NCI-H748 treated with DMSO at 0.1 percent for 48 hours (cell line): ENCODE results near the gene PNMA5.

Experiments used
- DNase-seq: peaks from one replicate; lab custom pipeline; 2025; lab: John Stamatoyannopoulos, UW

Gene PNMA5

GRCh38 chrX:152958524-152959465 is 35.1 kb downstream of the PNMA5 start:
- DNase-seq, result peak; percentile 53

GRCh38 chrX:152958047-152958446 is 35.9 kb downstream of the PNMA5 start:
- DNase-seq, result no peak

DNA sequence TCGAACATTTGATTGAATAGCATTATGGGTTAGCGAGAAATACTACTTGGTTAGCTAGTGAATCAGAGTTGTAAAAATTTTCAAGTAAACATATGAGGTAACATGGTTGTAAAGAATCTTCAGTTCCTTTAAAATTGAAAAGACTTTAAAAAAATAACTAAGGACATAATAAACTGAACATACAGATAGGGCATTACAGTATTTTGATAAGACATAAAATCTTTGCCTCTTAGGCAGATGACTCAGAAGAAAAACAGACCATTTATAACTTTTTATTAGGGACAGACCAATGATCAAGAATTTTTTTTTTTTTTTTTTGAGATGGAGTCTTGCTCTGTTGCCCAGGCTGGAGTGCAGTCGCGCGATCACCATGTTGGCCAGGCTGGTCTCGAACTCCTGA is 43.1 kb downstream of the PNMA5 start:
- DNase-seq, result no peak

- DNase-seq, result no peak
Observed at GRCh38 chrX:152949114-152949513, 44.8 kb downstream of the PNMA5 start.

DNA sequence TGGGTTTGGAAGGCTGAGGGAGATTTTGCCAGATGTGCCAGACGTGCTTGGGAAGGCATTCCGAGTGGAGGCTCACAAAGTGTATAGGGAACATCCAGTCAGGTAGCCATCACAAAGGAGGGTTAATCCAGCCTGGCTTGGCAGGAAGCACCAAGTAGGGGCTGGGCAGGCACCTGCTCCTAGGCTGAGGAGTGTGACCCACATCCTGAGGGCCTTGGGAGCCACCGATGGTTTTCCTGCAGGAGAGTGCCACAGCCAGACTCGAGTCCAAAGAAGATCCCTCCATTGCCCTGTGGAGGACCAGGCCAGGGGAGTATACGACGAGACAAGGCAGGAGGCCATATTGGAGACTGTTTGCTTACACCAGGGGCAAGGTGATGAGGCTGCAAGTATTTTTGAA is 47.2 kb downstream of the PNMA5 start:
- DNase-seq, result no peak

DNA sequence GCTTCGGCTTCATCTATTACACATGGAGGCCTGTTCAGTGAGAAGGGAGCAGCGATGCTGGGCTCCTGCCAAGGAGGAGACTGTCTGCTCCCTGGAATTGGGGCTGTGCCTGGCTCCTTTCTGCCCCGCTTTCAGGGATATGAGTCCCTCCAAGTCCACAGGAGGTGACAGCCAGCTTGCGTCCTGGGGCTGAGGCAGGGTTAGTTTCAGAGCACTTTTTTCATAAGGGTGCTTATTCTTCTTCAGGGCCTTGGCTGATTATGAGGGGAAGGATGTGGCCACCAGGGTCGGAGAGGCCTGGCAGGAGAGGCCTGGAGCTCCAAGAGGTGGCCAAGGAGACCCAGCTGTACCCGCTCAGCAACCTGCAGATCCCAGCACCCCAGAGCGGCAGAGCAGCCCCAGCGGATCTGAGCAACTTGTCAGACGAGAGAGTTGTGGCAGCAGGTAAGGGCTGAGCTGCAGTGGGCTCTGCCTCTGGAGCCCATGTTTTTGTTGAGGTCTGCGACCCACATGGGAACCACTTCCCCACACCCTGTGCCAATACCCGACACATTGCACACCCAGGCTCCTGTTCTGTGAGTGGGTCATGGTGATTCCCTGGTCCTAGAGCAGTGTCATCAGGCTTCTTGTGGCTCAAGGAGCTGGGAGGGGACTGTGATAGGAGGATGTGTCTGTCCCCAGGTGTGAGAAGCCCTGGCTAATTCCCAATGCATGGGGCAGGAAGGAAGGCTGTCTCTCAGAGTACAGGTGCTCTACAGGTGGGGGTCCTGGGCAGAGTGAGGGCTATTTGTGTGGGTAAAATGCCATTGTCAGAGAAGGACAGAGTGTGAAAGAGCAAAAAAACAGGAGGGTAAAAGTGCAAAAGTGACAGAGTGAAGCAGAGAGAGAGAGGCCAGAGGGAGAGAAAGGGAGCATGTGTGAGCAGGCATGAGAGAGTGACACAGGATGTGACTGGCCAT is 48.6 kb downstream of the PNMA5 start:
- no peak for DNase-seq

DNA sequence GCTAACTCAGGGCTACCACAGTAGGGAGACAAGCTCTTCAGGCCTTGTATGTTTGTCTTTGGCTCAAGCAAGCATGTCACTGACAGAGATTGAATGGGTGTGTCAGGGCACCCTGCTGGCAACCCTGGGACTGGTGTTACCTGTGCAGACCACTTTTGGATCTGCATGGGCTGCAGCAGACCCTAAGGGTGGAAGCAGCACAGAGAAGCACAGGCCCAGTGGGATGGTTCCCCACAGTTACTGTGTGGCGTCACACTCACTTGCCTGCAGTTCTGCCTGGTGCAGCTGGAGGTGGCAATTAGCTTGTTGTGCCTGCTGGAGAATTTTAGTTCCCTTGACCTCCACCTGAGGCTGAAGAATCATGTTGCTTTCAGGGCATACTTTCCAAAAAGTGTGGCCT is 50.1 kb downstream of the PNMA5 start:
- DNase-seq, result no peak

DNA sequence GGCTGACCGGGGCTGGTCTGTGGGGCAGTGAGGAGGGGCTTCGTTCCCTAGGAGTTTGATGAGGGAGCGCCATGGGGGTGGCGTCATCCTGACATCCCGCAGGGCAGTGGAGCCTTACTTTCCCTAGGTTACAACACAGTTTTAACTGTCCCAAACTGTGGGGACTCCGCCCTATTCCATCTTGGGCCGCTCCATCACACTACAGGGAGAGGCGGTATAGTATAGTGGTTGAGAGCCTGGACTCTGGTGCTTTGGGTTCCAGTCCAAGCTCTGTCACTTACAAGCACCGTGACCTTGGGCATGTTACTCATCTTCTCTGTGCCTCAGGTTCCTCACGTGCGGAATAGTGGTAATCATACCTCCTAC is 51.9 kb downstream of the PNMA5 start:
- DNase-seq, result no peak

DNA sequence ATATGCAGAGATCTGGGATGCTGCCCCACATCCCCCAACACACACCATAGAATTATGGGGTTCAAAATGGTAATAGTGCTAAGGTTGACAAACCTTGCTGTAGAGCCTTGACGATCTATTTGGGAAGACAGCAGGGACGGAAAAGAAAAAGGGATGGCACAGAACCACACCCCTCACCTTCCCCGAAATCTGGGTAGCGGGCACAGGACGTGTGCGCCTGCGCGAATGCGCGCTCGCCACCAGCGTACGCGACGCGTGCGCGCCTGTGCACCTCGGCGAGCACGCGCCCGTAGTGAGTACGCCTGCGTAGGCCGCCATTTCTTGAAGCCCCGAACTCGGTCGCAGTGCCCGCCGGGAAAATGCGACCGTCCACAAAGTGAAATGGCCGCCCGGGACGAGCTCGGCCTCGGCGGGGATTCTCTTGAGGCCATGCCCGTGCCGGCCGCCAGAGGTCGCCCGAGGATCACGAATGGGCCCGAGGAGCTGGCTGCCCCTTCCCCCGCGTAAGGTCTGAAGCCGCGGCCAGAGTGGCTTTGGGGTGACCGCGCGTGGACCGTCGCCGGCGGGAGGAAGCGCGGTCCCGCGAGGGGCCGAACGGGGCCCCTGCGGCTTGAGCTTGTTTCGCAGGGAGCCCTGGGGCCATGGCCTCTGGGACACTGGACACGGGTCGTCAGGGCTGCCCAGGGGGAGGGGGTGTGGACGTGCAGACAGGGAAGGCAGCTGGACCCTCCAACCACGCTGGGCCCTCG is 52.4 kb downstream of the PNMA5 start:
- DNase-seq, result peak; percentile 82
